ENCODE measurements around the gene PRXL2A. TPM values are rescaled to one million over a fixed set of nuclear protein-coding genes. Genes with fewer than 3 reads are reported as not detected.

Gene PRXL2A
- total and polyA plus RNA-seq, 2 of the 4 experiments (the other 2 are of a cell fraction), result 0.90 to 0.92 TPM

DNA sequence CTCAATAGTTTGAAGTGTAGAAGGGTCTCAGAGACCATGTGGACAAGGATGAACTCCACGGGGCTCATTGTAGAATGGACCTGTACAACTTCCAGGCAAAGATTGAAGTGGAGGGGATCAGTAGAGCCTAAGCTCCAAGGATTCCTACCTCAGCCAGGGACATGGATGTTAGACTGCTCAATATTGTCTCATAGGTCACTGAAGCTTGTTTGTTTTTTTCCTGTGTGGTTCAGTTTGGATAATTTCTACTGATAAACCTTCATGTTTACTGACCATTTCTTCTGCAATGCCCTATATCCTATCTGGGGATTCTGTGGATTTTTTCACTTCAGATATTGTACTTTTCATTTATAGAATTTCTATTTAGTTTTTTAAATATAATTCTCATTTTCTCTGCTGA lies 42.8 kb upstream of the PRXL2A start:
- Histone ChIP-seq H2BK5ac (ENCODE audit: low read depth, low read length, poor library complexity, severe bottlenecking) (no peak overlapping the region), H3K4me2 (ENCODE audit: low read depth, low read length) (no peak overlapping the region), H3K9ac (ENCODE audit: low read depth, low read length) (no peak overlapping the region), H4K20me1 (ENCODE audit: insufficient read depth, low read length) (no peaks in the 10 kb centered on the region), H4K8ac (ENCODE audit: low read depth in 2 of 2, low read length in 2 of 2) (no peak overlapping the region), H3K23ac (ENCODE audit: low read depth, low read length) (no peak overlapping the region), H3K9me1 (ENCODE audit: insufficient read depth, low read length) (no peaks in the 10 kb centered on the region), H3K18ac (ENCODE audit: low read depth, low read length) (no peak overlapping the region), H2AK5ac (ENCODE audit: low read depth, low read length) (no peak overlapping the region), H3K4ac (ENCODE audit: low read depth, low read length) (no peak overlapping the region), H3K27ac (ENCODE audit: insufficient read depth, low read length) (no peak overlapping the region), H2AFZ (replicated peaks; ENCODE audit: low read length, poor library complexity) (no peak overlapping the region), H3K79me1 (ENCODE audit: low read depth in 1 of 2, low read length in 2 of 2) (no peaks in the 10 kb centered on the region), H3K56ac (ENCODE audit: extremely low read depth, insufficient read depth, low read length) (no peak overlapping the region), H3K4me1 (ENCODE audit: control insufficient read depth, insufficient read depth, low read length) (no peaks in the 10 kb centered on the region), H2AK9ac (replicated peaks; ENCODE audit: low read depth, low read length, poor library complexity) (no peak overlapping the region), H3K27me3 (ENCODE audit: control insufficient read depth, insufficient read depth, low read length) (no peaks in the 10 kb centered on the region; the same call in 1 of the 2 replicates), H2BK20ac (ENCODE audit: low read depth, low read length) (no peak overlapping the region), H3K9me3 (ENCODE audit: control insufficient read depth, insufficient read depth, low read length) (peaks cover 8% of the 10 kb centered on the region), H3K4me3 (ENCODE audit: insufficient read depth, low read depth, low read length) (no peak overlapping the region), H4K5ac (ENCODE audit: low read depth, low read length) (no peak overlapping the region), H3K36me3 (ENCODE audit: control insufficient read depth, insufficient read depth, low read length) (no peaks in the 10 kb centered on the region), H2BK15ac (ENCODE audit: low read depth, low read length) (no peak overlapping the region), H3K14ac (replicated peaks; ENCODE audit: low read depth, low read length) (no peak overlapping the region), H4K91ac (ENCODE audit: insufficient read depth, low read depth, low read length) (no peak overlapping the region), H2BK120ac (ENCODE audit: low read depth, low read length) (no peak overlapping the region)
- ChIA-PET CTCF (no interaction called here), POLR2A (ENCODE audit: unreplicated experiment) (no interaction called here)
- DNase-seq (no peak), ATAC-seq (ENCODE audit: low read depth) (peak; percentile 40; the same call in 1 of the 2 replicates)
- TF ChIP-seq RAD21 (IDR thresholded peaks at IDR 0.05; ENCODE audit: low read length) (no peak), CEBPB (IDR thresholded peaks at IDR 0.05; ENCODE audit: low read depth, low read length) (no peak), SMC3 (IDR thresholded peaks at IDR 0.05; ENCODE audit: low read depth, low read length) (no peak)
- TF ChIP-seq, protein P1, sequence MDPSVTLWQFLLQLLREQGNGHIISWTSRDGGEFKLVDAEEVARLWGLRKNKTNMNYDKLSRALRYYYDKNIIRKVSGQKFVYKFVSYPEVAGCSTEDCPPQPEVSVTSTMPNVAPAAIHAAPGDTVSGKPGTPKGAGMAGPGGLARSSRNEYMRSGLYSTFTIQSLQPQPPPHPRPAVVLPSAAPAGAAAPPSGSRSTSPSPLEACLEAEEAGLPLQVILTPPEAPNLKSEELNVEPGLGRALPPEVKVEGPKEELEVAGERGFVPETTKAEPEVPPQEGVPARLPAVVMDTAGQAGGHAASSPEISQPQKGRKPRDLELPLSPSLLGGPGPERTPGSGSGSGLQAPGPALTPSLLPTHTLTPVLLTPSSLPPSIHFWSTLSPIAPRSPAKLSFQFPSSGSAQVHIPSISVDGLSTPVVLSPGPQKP (IDR thresholded peaks at IDR 0.05; ENCODE audit: borderline replicate concordance, low read depth, low read length), result no peak
- TF ChIP-seq, protein P2, sequence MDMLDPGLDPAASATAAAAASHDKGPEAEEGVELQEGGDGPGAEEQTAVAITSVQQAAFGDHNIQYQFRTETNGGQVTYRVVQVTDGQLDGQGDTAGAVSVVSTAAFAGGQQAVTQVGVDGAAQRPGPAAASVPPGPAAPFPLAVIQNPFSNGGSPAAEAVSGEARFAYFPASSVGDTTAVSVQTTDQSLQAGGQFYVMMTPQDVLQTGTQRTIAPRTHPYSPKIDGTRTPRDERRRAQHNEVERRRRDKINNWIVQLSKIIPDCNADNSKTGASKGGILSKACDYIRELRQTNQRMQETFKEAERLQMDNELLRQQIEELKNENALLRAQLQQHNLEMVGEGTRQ (IDR thresholded peaks at IDR 0.05; ENCODE audit: low read depth, low read length), result no peak
- dilution Hi-C loops (cut with HindIII; ENCODE audit: low sequenced_read_pairs, unreplicated experiment) (no loop called here), in situ Hi-C loops (cut with MboI; ENCODE audit: low sequenced_read_pairs) (no loop called here), intact Hi-C loops (cut with micrococcal nuclease) (no loop called here)
- WGBS, 2 experiments (ENCODE audit: extremely low coverage in 2 of 2, insufficient read length in 1 of 2), result no CpG with 5 or more reads among the region's 1 CpG
- BruUV-seq (replicated peaks), result no TSS peak

Data from IMR-90 (cell line).